ENCODE results near the gene TRIM28.
A peak's percentile ranks its signal among the peaks of the same experiment; 100 is the strongest.

The TRIM28 gene

GRCh38 chr19:58578012-58578925 is 34.4 kb downstream of the TRIM28 start:
- H2AFZ ChIP-seq (ENCODE audit: low read length) = no peak overlapping the region
- peak overlapping the region; percentile 24 for H3K9ac ChIP-seq (ENCODE audit: low read depth, low read length, poor library complexity, severe bottlenecking)
- H3K4me2 ChIP-seq (ENCODE audit: low read depth, low read length, poor library complexity, severe bottlenecking) = peak overlapping the region; percentile 18
- TF ChIP-seq EZH2phosphoT487 (IDR thresholded peaks at IDR 0.05; ENCODE audit: borderline replicate concordance) = no peak
- TF ChIP-seq CTCF (conservative IDR thresholded peaks at IDR 0.05; ENCODE audit: low read length) = no peak
- H3K4me1 ChIP-seq (ENCODE audit: insufficient read depth, low read length, poor library complexity, severe bottlenecking) = peaks cover 32% of the 10 kb centered on the region
- no peaks in the 10 kb centered on the region for H4K20me1 ChIP-seq (ENCODE audit: insufficient read depth, low read length, poor library complexity, severe bottlenecking)
- H3K4me3 ChIP-seq (ENCODE audit: low read length, poor library complexity, severe bottlenecking) = no peak overlapping the region
- no peaks in the 10 kb centered on the region for H3K9me2 ChIP-seq (replicated peaks; ENCODE audit: low read depth, low read length)
- no peaks in the 10 kb centered on the region for H3K27me3 ChIP-seq (ENCODE audit: insufficient read depth, low read length, poor library complexity, severe bottlenecking)
- H3K9me3 ChIP-seq (ENCODE audit: insufficient read depth, low read depth, low read length) = no peaks in the 10 kb centered on the region
- peaks cover 7% of the 10 kb centered on the region; the same call in 1 of the 2 replicates for H3F3A ChIP-seq (ENCODE audit: low read depth)
- H3K79me2 ChIP-seq (ENCODE audit: insufficient read depth, low read length) = peaks cover 9% of the 10 kb centered on the region; the same call in 1 of the 2 replicates
- peaks cover 3% of the 10 kb centered on the region; the same call in 1 of the 2 replicates for H3K36me3 ChIP-seq (ENCODE audit: insufficient read depth, low read length)

GRCh38 chr19:58579473-58580142 is 35.7 kb downstream of the TRIM28 start:
- Histone ChIP-seq H3K4me2 (ENCODE audit: low read depth, low read length, poor library complexity, severe bottlenecking) (peak overlapping the region; percentile 18), H3K9ac (ENCODE audit: low read depth, low read length, poor library complexity, severe bottlenecking) (peak overlapping the region; percentile 34)
- TF ChIP-seq EZH2phosphoT487 (IDR thresholded peaks at IDR 0.05; ENCODE audit: borderline replicate concordance) = no peak
- no peak for TF ChIP-seq CTCF (conservative IDR thresholded peaks at IDR 0.05; ENCODE audit: low read length)

GRCh38 chr19:58581227-58582141 is 37.6 kb downstream of the TRIM28 start:
- Histone ChIP-seq H2AFZ (ENCODE audit: low read length) (no peak overlapping the region), H3K79me2 (ENCODE audit: insufficient read depth, low read length) (peaks cover 9% of the 10 kb centered on the region; the same call in 1 of the 2 replicates), H4K20me1 (ENCODE audit: insufficient read depth, low read length, poor library complexity, severe bottlenecking) (no peaks in the 10 kb centered on the region), H3K4me3 (ENCODE audit: low read length, poor library complexity, severe bottlenecking) (no peak overlapping the region), H3K9me2 (replicated peaks; ENCODE audit: low read depth, low read length) (no peaks in the 10 kb centered on the region), H3F3A (ENCODE audit: low read depth) (no peaks in the 10 kb centered on the region), H3K4me1 (ENCODE audit: insufficient read depth, low read length, poor library complexity, severe bottlenecking) (peaks cover 20% of the 10 kb centered on the region), H3K9ac (ENCODE audit: low read depth, low read length, poor library complexity, severe bottlenecking) (peak overlapping the region; percentile 61), H3K4me2 (ENCODE audit: low read depth, low read length, poor library complexity, severe bottlenecking) (peak overlapping the region; percentile 68), H3K36me3 (ENCODE audit: insufficient read depth, low read length) (peaks cover 4% of the 10 kb centered on the region; the same call in 1 of the 2 replicates), H3K9me3 (ENCODE audit: insufficient read depth, low read depth, low read length) (no peaks in the 10 kb centered on the region), H3K27me3 (ENCODE audit: insufficient read depth, low read length, poor library complexity, severe bottlenecking) (no peaks in the 10 kb centered on the region)
- peak; percentile 100 for TF ChIP-seq CTCF (conservative IDR thresholded peaks at IDR 0.05; ENCODE audit: low read length)
- TF ChIP-seq EZH2phosphoT487 (IDR thresholded peaks at IDR 0.05; ENCODE audit: borderline replicate concordance) = no peak

More at GRCh38 chr19:58579473-58580142, 35.7 kb downstream of the TRIM28 start:
- H3K27me3 ChIP-seq (ENCODE audit: insufficient read depth, low read length, poor library complexity, severe bottlenecking) = no peaks in the 10 kb centered on the region
- no peaks in the 10 kb centered on the region; the same call in 1 of the 2 replicates for H3F3A ChIP-seq (ENCODE audit: low read depth)
- H2AFZ ChIP-seq (ENCODE audit: low read length) = no peak overlapping the region
- no peaks in the 10 kb centered on the region for H3K9me2 ChIP-seq (replicated peaks; ENCODE audit: low read depth, low read length)
- H3K79me2 ChIP-seq (ENCODE audit: insufficient read depth, low read length) = peaks cover 9% of the 10 kb centered on the region; the same call in 1 of the 2 replicates
- no peak overlapping the region for H3K4me3 ChIP-seq (ENCODE audit: low read length, poor library complexity, severe bottlenecking)
- H3K4me1 ChIP-seq (ENCODE audit: insufficient read depth, low read length, poor library complexity, severe bottlenecking) = peaks cover 23% of the 10 kb centered on the region
- H3K36me3 ChIP-seq (ENCODE audit: insufficient read depth, low read length) = peaks cover 4% of the 10 kb centered on the region; the same call in 1 of the 2 replicates
- no peaks in the 10 kb centered on the region for H3K9me3 ChIP-seq (ENCODE audit: insufficient read depth, low read depth, low read length)
- H4K20me1 ChIP-seq (ENCODE audit: insufficient read depth, low read length, poor library complexity, severe bottlenecking) = no peaks in the 10 kb centered on the region

Data from Loucy (cell line).